SJSA1 (cell line): ENCODE data around the gene RTF1. TPM values are rescaled to one million over a fixed set of nuclear protein-coding genes. Genes with fewer than 3 reads are reported as not detected.
"Not testable (repeated sequence)": the region's sequence is repeated elsewhere in the genome, so short reads cannot be mapped to it uniquely, and the experiment has no call there.

Experiments
- DNase-seq, 2 experiments: peaks; one replicate each; pipeline ENCODE4 v3.0.0-alpha.2; 2015 to 2020; ENCODE audit warnings: low spot score in 2 of 2, low read depth in 1 of 2
- H3K27ac ChIP-seq: fragments of 250-450 bp; sonication (Bioruptor Pico); 2 replicates; pipeline ENCODE4 v1.5.1; 2020; ENCODE audit warnings: mild to moderate bottlenecking, moderate library complexity
- H3K27me3 ChIP-seq: fragments of 250-450 bp; sonication (Bioruptor Pico); replicated peaks from 2 replicates; pipeline ENCODE4 v1.5.1; 2020; ENCODE audit warnings: mild to moderate bottlenecking, moderate library complexity
- H3K36me3 ChIP-seq: fragments of 250-450 bp; sonication (Bioruptor Pico); 2 replicates; pipeline ENCODE4 v1.5.1; 2020; ENCODE audit warnings: mild to moderate bottlenecking
- H3K4me1 ChIP-seq: fragments of 250-450 bp; sonication (Bioruptor Pico); replicated peaks from 2 replicates; pipeline ENCODE4 v1.6.1; 2021; ENCODE audit warnings: mild to moderate bottlenecking
- H3K4me3 ChIP-seq: fragments of 250-450 bp; sonication (Bioruptor Pico); 2 replicates; pipeline ENCODE4 v1.5.1; 2020; ENCODE audit warnings: mild to moderate bottlenecking
- H3K9me3 ChIP-seq: fragments of 250-450 bp; sonication (Bioruptor Pico); replicated peaks from 2 replicates; pipeline ENCODE4 v1.5.1; 2020; ENCODE audit warnings: mild to moderate bottlenecking
- total RNA-seq: library from RNA; depleted of rRNA; stranded (reverse); fragments of >200 nt; shearing (Covaris generic); gene quantifications from 2 replicates; pipeline ENCODE4 v1.2.3, GENCODE V29; 2014

Gene RTF1
- total RNA-seq, 1 experiment from 2014 or later = 26.0 TPM

DNA sequence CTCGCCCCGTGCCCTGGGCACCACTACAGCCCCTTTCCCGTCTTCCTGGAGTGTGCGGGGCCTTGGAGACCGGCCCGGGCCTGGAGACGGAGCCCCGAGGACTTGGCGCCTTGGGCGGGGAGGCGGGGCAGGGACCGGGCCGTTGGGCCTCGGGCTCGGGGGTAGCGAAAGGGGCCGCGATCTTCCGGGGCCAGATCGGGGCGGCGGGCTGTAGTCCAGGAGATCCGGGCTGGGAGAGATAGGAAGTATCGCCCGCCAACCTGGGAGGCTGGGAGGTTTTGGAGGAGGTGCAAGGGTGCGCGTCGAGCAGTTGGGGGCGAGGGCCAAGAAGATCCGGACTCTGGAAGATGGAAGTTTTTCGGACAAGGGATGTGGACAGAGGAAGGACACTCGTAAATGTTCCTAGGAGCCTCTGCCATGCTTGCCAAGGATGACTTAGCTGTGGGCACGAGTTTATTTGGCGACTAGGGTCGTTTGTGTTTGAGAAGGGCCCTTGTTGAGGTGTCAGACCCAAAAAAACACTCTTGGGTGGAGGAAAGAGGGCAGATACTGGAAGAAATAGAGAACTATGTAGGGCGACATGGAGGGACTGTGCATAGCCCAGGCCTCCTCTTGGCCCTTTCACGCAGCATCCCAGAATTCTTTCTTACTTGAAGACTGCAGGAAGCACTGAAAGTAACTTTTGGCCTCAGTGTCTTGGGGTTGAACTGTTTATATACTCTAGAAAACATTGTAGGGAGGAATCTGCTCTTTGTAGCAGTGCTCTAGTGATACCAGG, 712 bp downstream of the RTF1 start:
- peak; percentile 52 to 61 for DNase-seq
- peak overlapping the region; percentile 45 for H3K27ac ChIP-seq
- H3K9me3 ChIP-seq = no peaks in the 10 kb centered on the region
- H3K27me3 ChIP-seq = no peaks in the 10 kb centered on the region
- H3K4me3 ChIP-seq = peak overlapping the region; percentile 94
- peaks cover 4% of the 10 kb centered on the region; the same call in 1 of the 2 replicates for H3K4me1 ChIP-seq
- peaks cover 5% of the 10 kb centered on the region for H3K36me3 ChIP-seq

DNA sequence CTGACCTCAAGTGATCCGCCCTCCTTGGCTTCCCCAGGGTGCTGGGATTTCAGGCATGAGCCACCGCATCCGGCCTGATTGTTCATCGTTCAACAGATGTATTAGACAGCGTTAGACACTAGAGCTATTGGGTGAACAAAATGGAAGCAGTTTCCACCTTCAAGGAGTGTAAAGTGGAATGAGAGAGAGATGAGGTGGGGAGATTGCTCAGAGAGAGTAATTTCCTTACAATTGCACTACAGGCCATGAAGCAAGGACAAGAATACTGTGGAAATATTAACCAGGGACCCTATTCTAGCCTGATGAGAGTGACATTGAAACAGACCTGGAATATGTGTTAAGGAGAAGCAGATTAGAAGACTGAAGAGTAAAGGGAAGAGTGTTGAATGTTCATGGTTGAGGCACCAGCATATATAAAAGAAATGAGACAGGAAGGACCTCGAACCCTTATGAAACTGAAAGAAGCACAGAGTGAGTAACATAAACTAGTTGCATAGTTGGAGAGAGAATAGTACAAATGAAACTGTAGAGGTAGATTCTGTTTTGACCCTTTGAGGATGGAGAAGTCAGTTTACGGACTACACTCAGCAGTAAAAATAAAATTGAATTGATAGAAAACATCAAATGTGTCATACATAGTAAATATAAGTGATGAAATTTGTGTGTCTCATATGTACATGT, 7.2 kb downstream of the RTF1 start:
- H3K27ac ChIP-seq = no peak overlapping the region
- peaks cover 6% of the 10 kb centered on the region; the same call in 1 of the 2 replicates for H3K36me3 ChIP-seq
- no peaks in the 10 kb centered on the region for H3K9me3 ChIP-seq
- H3K4me3 ChIP-seq = no peak overlapping the region
- no peaks in the 10 kb centered on the region for H3K4me1 ChIP-seq
- no peaks in the 10 kb centered on the region for H3K27me3 ChIP-seq
- DNase-seq = no peak

- Histone ChIP-seq H3K27me3 (no peaks in the 10 kb centered on the region), H3K9me3 (no peaks in the 10 kb centered on the region), H3K4me3 (no peak overlapping the region), H3K36me3 (peaks cover 6% of the 10 kb centered on the region; the same call in 1 of the 2 replicates), H3K27ac (no peak overlapping the region), H3K4me1 (no peaks in the 10 kb centered on the region)
- DNase-seq = no peak
Observed at GRCh38 chr15:41424809-41425208, 7.9 kb downstream of the RTF1 start.

DNA sequence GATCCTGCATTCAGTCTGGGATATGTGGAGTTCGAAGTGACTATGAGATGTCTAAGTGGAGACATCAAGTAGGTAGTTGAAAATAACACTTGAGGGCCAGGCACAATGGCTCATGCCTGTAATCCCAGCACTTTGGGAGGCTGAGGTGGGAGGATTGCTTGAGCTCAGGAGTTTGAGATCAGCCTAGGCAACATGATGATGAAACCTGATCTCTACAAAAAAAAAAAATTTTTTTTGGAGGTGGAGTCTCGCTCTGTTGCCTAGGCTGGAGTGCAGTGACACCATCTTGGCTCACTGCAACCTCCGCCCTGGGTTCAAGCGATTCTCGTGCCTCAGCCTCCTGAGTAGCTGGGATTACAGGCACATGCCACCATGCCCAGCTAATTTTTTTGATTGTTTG, 9.0 kb downstream of the RTF1 start:
- H3K27me3 ChIP-seq, H3K9me3 ChIP-seq, H3K4me1 ChIP-seq, DNase-seq, H3K4me3 ChIP-seq, H3K36me3 ChIP-seq, H3K27ac ChIP-seq: not testable (repeated sequence)

DNA sequence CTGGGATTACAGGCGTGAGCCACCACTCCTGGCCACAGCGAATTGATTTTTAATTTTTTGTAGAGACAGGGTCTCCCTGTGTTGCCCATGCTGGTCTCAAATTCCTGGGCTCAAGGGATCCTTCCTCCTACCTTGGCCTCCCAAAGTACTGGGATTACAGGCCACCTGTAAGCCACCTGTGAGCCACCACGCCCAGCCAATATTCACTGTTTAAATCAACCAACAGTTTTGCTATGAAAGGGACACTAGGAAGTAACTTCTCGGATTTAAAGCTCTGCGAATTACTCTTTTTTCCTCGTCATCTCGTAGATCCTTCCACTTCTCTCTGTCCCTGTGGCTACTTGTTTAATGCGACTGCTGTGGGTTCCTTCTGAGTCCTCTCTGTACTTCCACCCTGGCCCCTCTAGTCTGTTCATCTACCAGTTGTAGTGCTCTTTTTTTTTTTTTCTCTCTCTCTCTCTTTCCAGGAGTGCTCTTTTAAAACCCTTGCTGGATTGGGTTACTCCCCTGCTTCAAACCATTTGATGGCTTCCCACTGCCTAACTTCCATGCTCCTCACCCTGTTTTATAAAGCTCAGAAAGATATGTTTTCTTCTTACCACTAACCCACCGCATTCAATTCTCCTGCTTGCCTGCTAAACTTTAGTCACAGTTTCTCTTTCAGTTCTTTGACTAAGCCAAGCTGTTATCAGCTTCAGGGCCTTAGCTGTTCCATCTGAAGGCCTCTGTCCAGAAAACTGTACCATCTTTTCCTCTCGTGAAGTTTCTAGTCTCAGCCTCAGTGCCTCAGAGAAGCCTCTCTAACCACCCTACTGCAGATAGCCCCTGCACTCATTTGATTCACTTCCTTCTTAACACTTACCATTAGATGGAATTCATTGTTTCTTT, 12.4 kb downstream of the RTF1 start:
- Histone ChIP-seq H3K9me3 (no peaks in the 10 kb centered on the region), H3K36me3 (peaks cover 5% of the 10 kb centered on the region; the same call in 1 of the 2 replicates), H3K27me3 (no peaks in the 10 kb centered on the region), H3K4me3 (no peak overlapping the region), H3K27ac (no peak overlapping the region), H3K4me1 (no peaks in the 10 kb centered on the region)
- DNase-seq = no peak

DNA sequence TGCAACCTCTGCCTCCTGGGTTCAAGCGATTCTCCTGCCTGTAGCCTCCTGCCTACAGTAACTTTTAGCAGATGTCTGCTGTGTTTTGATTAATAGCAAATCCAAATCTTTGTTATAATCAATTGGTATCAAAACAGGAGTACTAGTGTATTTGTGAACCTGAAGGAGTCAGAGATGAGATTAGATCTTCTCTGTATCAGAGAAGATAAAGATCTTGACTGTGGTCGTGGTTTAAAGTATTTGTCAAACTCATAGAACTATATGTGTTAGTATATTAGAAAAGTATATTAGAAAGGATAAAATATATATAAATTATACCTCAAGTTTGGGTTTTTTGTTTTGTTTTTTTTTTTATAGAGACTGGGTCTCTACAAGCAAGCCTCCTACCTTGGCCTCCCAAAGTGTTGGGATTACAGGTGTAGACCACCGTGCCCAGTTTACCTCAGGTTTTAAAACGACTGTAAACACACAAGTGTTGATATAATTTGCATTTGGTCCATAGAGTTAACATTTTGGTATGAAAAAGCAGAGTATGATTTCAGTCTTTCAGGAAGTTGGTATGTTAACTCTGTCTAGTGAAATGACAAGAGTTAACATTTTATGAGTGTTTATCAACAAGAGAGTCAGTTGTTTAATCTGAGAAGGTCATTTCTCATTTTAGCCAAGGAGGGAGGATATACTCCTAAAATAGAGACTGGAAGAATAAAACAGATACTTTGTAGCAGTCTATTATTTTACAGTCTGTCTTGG, 18.3 kb downstream of the RTF1 start:
- Histone ChIP-seq H3K27ac (no peak overlapping the region), H3K36me3 (peaks cover 28% of the 10 kb centered on the region), H3K4me1 (peaks cover 12% of the 10 kb centered on the region), H3K9me3 (no peaks in the 10 kb centered on the region), H3K4me3 (no peak overlapping the region), H3K27me3 (no peaks in the 10 kb centered on the region)
- DNase-seq = no peak

GRCh38 chr15:41437448-41437847, 20.6 kb downstream of the RTF1 start:
- peak overlapping the region; percentile 67 for H3K27ac ChIP-seq

GRCh38 chr15:41438206-41438605, 21.3 kb downstream of the RTF1 start:
- Histone ChIP-seq H3K36me3 (peaks cover 43% of the 10 kb centered on the region), H3K27me3 (no peaks in the 10 kb centered on the region), H3K4me1 (peaks cover 12% of the 10 kb centered on the region), H3K9me3 (no peaks in the 10 kb centered on the region), H3K27ac (peak overlapping the region; percentile 67), H3K4me3 (peak overlapping the region; percentile 6; the same call in 1 of the 2 replicates)
- DNase-seq = peak; percentile 49 to 67

More at GRCh38 chr15:41437448-41437847, 20.6 kb downstream of the RTF1 start:
- Histone ChIP-seq H3K4me3 (no peak overlapping the region), H3K27me3 (no peaks in the 10 kb centered on the region), H3K9me3 (no peaks in the 10 kb centered on the region), H3K4me1 (peaks cover 12% of the 10 kb centered on the region), H3K36me3 (peaks cover 43% of the 10 kb centered on the region)
- DNase-seq = no peak

DNA sequence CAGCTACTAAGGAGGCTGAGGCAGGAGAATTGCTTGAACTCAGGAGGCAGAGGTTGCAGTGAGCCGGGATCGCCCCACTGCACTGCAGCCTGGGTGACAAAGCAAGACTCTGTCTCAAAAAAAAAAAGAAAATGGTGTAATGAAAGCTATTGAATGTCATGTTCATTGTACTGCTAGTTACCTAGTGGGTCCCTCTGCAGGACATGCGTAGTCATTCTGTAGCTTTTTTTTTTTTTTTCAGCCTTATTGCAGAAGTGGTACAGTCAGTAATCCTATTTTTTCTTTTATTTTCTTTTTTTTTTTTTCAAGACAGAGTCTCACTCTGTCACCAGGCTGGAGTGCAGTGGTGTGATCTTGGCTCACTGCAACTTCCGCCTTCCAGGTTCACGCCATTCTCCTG, 21.9 kb downstream of the RTF1 start:
- not testable (repeated sequence) for DNase-seq, H3K27me3 ChIP-seq, H3K9me3 ChIP-seq, H3K4me3 ChIP-seq
- H3K4me1 ChIP-seq = peaks cover 12% of the 10 kb centered on the region
- peaks cover 43% of the 10 kb centered on the region for H3K36me3 ChIP-seq
- H3K27ac ChIP-seq = peak overlapping the region; percentile 67

GRCh38 chr15:41443275-41443674, 26.4 kb downstream of the RTF1 start:
- DNase-seq = no peak

DNA sequence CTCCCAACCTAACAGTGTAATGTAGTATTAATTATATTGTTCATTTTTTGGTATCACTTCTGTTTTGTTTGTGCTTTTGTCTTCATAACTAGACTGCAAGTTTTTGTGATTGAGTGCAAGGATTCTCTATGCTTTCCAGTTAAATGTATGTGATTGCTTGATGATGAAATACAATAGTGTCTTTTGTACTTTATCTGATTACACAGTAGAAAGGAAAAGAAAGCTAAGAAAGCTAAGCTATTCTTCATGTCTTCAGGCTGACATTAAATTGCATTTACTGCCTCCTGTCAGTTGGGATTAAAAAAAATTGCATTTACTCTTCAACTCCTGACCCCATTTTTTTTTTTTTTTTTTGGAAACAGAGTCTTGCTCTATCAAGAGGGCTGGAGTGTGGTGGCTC, 28.5 kb downstream of the RTF1 start:
- no peaks in the 10 kb centered on the region for H3K27me3 ChIP-seq
- H3K4me1 ChIP-seq = no peaks in the 10 kb centered on the region
- DNase-seq = no peak

More at GRCh38 chr15:41443275-41443674, 26.4 kb downstream of the RTF1 start:
- H3K27me3 ChIP-seq = no peaks in the 10 kb centered on the region
- no peak overlapping the region for H3K4me3 ChIP-seq
- peaks cover 46% of the 10 kb centered on the region for H3K36me3 ChIP-seq
- peaks cover 3% of the 10 kb centered on the region; the same call in 1 of the 2 replicates for H3K4me1 ChIP-seq
- no peak overlapping the region for H3K27ac ChIP-seq
- H3K9me3 ChIP-seq = no peaks in the 10 kb centered on the region

GRCh38 chr15:41462084-41462795, 45.3 kb downstream of the RTF1 start:
- no peaks in the 10 kb centered on the region for H3K4me1 ChIP-seq
- no peak for DNase-seq
- H3K4me3 ChIP-seq = no peak overlapping the region
- no peaks in the 10 kb centered on the region for H3K27me3 ChIP-seq
- H3K9me3 ChIP-seq = no peaks in the 10 kb centered on the region
- H3K36me3 ChIP-seq = peaks cover 67% of the 10 kb centered on the region
- H3K27ac ChIP-seq = no peak overlapping the region

More for the DNA sequence above, 28.5 kb downstream of the RTF1 start:
- H3K36me3 ChIP-seq = peaks cover 27% of the 10 kb centered on the region
- no peak overlapping the region for H3K4me3 ChIP-seq
- H3K9me3 ChIP-seq = no peaks in the 10 kb centered on the region
- H3K27ac ChIP-seq = no peak overlapping the region
